Trophoblast cell (in vitro differentiated cells and primary cell): Measurements from ENCODE around the gene DNAH3.

ENCODE experiments used
- DNase-seq, 2 donors: peaks; one replicate each; pipeline ENCODE4 v3.0.0-alpha.2; 2016
- H2AFZ ChIP-seq: 2 replicates; pipeline ENCODE4 v1.6.1; 2013; ENCODE audit warnings: low read length, moderate library complexity, mild to moderate bottlenecking; ENCODE audit not compliant: insufficient read depth, poor library complexity
- H2AK5ac ChIP-seq: 2 replicates; pipeline ENCODE4 v1.6.1; 2013; ENCODE audit warnings: mild to moderate bottlenecking, low read length
- H2BK120ac ChIP-seq: 2 replicates; pipeline ENCODE4 v1.6.1; 2013; ENCODE audit warnings: low read length, mild to moderate bottlenecking, moderate library complexity; ENCODE audit not compliant: insufficient read depth, poor library complexity
- H2BK12ac ChIP-seq: 2 replicates; pipeline ENCODE4 v1.6.1; 2013; ENCODE audit warnings: mild to moderate bottlenecking, low read length, moderate library complexity
- H2BK5ac ChIP-seq: 2 replicates; pipeline ENCODE4 v1.6.1; 2013; ENCODE audit warnings: low read length, low read depth, moderate library complexity, mild to moderate bottlenecking; ENCODE audit not compliant: poor library complexity
- H3K14ac ChIP-seq: 2 replicates; pipeline ENCODE4 v1.6.1; 2013; ENCODE audit warnings: mild to moderate bottlenecking, low read length
- H3K18ac ChIP-seq: 2 replicates; pipeline ENCODE4 v1.6.1; 2013; ENCODE audit warnings: mild to moderate bottlenecking, low read length
- H3K23ac ChIP-seq: 2 replicates; pipeline ENCODE4 v1.6.1; 2013; ENCODE audit warnings: low read length
- H3K27ac ChIP-seq: 2 replicates; pipeline ENCODE4 v1.5.1; 2013; ENCODE audit warnings: low read depth, mild to moderate bottlenecking, inconsistent platforms, low read length, moderate library complexity
- H3K27me3 ChIP-seq: 2 replicates; pipeline ENCODE4 v1.6.1; 2013; ENCODE audit warnings: inconsistent platforms, mild to moderate bottlenecking, low read length, moderate library complexity; ENCODE audit not compliant: insufficient read depth
- H3K36me3 ChIP-seq, 2 experiments: 1 replicate in 1 of 2; 2 replicates in 1 of 2; pipeline ENCODE4 v1.6.1; 2013; ENCODE audit warnings: low read length in 2 of 2, mild to moderate bottlenecking in 2 of 2, moderate library complexity in 1 of 2; ENCODE audit not compliant: insufficient read depth in 2 of 2, control insufficient read depth in 1 of 2
- H3K4ac ChIP-seq: 2 replicates; pipeline ENCODE4 v1.6.1; 2013; ENCODE audit warnings: low read depth, mild to moderate bottlenecking, low read length, moderate library complexity
- H3K4me1 ChIP-seq, 2 experiments: 1 replicate in 1 of 2; 2 replicates in 1 of 2; pipeline ENCODE4 v1.6.1; 2013; ENCODE audit warnings: low read length in 2 of 2, mild to moderate bottlenecking in 2 of 2, moderate library complexity in 1 of 2; ENCODE audit not compliant: insufficient read depth in 2 of 2, control insufficient read depth in 1 of 2
- H3K4me2 ChIP-seq: 2 replicates; pipeline ENCODE4 v1.6.1; 2013; ENCODE audit warnings: inconsistent platforms, mild to moderate bottlenecking, low read length, moderate library complexity
- H3K4me3 ChIP-seq: 2 replicates; pipeline ENCODE4 v1.5.1; 2013; ENCODE audit warnings: mild to moderate bottlenecking, low read depth, low read length, inconsistent platforms
- H3K79me1 ChIP-seq: one replicate; pipeline ENCODE4 v1.6.1; 2013; ENCODE audit warnings: low read length
- H3K79me2 ChIP-seq: 2 replicates; pipeline ENCODE4 v1.6.1; 2013; ENCODE audit warnings: low read length, mild to moderate bottlenecking; ENCODE audit not compliant: control insufficient read depth, insufficient read depth, poor library complexity
- H3K9ac ChIP-seq: 2 replicates; pipeline ENCODE4 v1.6.1; 2013; ENCODE audit warnings: mild to moderate bottlenecking, low read length
- H3K9me3 ChIP-seq: 2 replicates; pipeline ENCODE4 v1.6.1; 2013; ENCODE audit warnings: low read depth, mild to moderate bottlenecking, control low read depth, inconsistent platforms, low read length; ENCODE audit not compliant: insufficient read depth
- H4K12ac ChIP-seq: 2 replicates; pipeline ENCODE4 v1.6.1; 2013; ENCODE audit warnings: low read depth, mild to moderate bottlenecking, low read length, moderate library complexity
- H4K8ac ChIP-seq: 2 replicates; pipeline ENCODE4 v1.6.1; 2013; ENCODE audit warnings: low read depth, mild to moderate bottlenecking, low read length, moderate library complexity
- H4K91ac ChIP-seq: one replicate; pipeline ENCODE4 v1.6.1; 2013; ENCODE audit warnings: low read depth, mild to moderate bottlenecking, low read length, moderate library complexity
- WGBS: extraction: QIAGEN DNeasy Blood & Tissue Kit; methylation state at CpG from one replicate; pipeline ENCODE4 v1.1.7; 2013; ENCODE audit warnings: missing lambda C conversion rate; ENCODE audit not compliant: insufficient read length, insufficient coverage; ENCODE audit errors: extremely low coverage; 5-methylcytosine and 5-hydroxymethylcytosine counted together

Gene DNAH3

DNA sequence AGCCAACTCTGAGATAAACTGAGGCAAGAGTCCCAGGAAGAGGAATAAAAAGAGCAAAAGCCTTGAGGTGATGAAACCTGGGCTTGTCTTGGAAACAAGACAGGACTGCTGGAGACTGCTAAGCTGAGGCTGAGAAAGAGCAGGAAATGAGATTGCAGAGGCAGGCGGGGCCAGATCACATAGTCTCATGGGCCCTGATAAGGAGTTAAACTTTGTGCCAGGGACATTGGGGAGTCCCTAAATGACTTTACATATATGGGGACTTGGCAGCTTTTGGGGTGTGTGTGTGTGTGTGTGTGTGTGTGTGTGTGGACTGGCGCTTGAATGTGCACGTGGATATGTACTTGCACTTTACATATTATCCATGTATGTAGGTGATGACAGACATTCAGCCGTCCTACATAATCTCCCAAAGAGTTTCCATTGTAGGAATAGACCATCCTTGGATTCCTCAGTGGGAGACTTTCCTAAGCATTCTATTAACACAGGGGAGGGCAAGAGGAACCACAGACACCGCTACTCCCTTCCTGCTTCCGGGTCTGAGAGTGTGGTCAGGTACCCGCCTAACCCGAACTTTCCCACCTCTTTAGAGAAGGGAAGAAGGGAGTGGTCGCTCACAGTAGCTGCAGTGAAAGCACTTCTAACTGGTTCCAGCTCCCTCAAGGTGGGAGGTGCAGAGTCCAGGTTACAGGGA lies 127.0 kb downstream of the DNAH3 start:
- Histone ChIP-seq H2BK120ac (no peak overlapping the region), H3K18ac (no peak overlapping the region), H3K79me2 (no peaks in the 10 kb centered on the region), H4K12ac (no peak overlapping the region), H2AK5ac (no peak overlapping the region), H4K8ac (no peak overlapping the region), H3K9ac (no peak overlapping the region), H3K4me3 (no peak overlapping the region), H3K36me3 (no peaks in the 10 kb centered on the region), H3K27ac (no peak overlapping the region), H3K79me1 (no peaks in the 10 kb centered on the region), H3K9me3 (no peaks in the 10 kb centered on the region), H3K4ac (no peak overlapping the region), H3K4me1 (no peaks in the 10 kb centered on the region), H3K23ac (no peak overlapping the region), H3K14ac (no peak overlapping the region), H3K4me2 (no peak overlapping the region), H3K27me3 (no peaks in the 10 kb centered on the region), H2BK12ac (no peak overlapping the region), H4K91ac (no peak overlapping the region), H2AFZ (no peak overlapping the region), H2BK5ac (no peak overlapping the region)
- DNase-seq: no peak
- whole genome bisulfite sequencing: no CpG with 5 or more reads among the region's 9 CpGs

DNA sequence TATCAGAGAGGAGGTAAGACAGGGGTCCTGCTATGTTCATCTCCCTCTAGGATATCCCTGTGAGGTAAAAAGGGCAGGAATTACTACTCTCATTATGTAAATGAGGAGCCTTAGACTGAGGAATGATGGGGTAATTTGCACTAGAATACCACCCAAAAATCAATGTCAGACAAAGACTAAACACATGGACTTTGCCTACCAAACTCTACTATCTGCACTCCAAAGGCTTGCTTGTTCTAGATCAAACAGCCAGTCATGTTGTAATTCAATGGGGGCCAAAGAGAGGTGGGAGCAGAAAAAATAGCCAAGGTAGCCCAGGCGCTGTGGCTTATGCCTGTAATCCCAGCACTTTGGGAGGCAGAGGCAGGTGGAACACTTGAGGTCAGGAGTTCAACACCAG lies 129.3 kb downstream of the DNAH3 start:
- H3K36me3 ChIP-seq: no peaks in the 10 kb centered on the region

DNA sequence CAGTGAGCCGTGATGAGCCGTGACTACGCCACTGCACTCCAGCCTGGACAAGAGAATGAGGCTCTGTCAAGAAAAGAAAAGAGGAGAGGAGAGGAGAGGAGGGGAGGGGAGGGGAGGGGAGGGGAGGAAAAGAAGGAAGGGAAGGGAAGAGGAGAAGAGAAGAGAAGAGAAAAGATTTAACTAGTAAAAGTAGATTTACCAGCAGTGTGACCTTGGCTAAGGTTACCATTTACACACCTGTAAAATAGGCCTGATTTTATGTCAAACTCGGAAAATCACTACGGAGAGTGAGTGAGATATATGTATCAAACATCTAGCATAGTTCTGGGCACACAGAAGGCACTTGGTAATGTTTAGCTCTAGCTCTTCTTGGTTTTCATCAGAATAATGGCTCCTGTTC lies 140.8 kb downstream of the DNAH3 start:
- Histone ChIP-seq H2BK120ac (no peak overlapping the region), H2BK5ac (no peak overlapping the region), H3K4me1 (no peaks in the 10 kb centered on the region), H3K9me3 (no peaks in the 10 kb centered on the region), H3K4me3 (no peak overlapping the region), H3K36me3 (no peaks in the 10 kb centered on the region), H4K91ac (no peak overlapping the region), H3K4me2 (no peak overlapping the region), H3K4ac (no peak overlapping the region), H4K8ac (no peak overlapping the region), H3K23ac (no peak overlapping the region), H3K18ac (no peak overlapping the region), H3K27me3 (no peaks in the 10 kb centered on the region), H3K79me1 (no peaks in the 10 kb centered on the region), H2AFZ (no peak overlapping the region), H3K79me2 (no peaks in the 10 kb centered on the region), H3K14ac (no peak overlapping the region), H2BK12ac (no peak overlapping the region), H3K27ac (no peak overlapping the region), H2AK5ac (no peak overlapping the region), H4K12ac (no peak overlapping the region), H3K9ac (no peak overlapping the region)
- no peak for DNase-seq
- WGBS: no CpG with 5 or more reads among the region's 5 CpGs

More for the DNA sequence above, 129.3 kb downstream of the DNAH3 start:
- no peak overlapping the region for H2AK5ac ChIP-seq
- H3K23ac ChIP-seq: no peak overlapping the region
- no peak overlapping the region for H4K12ac ChIP-seq
- DNase-seq: no peak
- H3K4me2 ChIP-seq: no peak overlapping the region
- H2BK5ac ChIP-seq: no peak overlapping the region
- no peak overlapping the region for H3K4ac ChIP-seq
- no peak overlapping the region for H2BK120ac ChIP-seq
- no peak overlapping the region for H2BK12ac ChIP-seq
- no peak overlapping the region for H4K91ac ChIP-seq
- no peak overlapping the region for H3K27ac ChIP-seq
- H3K9me3 ChIP-seq: no peaks in the 10 kb centered on the region
- H3K18ac ChIP-seq: no peak overlapping the region
- H3K4me3 ChIP-seq: no peak overlapping the region
- H4K8ac ChIP-seq: no peak overlapping the region
- no peak overlapping the region for H3K14ac ChIP-seq
- H3K79me1 ChIP-seq: no peaks in the 10 kb centered on the region
- WGBS: no CpG with 5 or more reads among the region's 1 CpG
- H3K27me3 ChIP-seq: no peaks in the 10 kb centered on the region
- H2AFZ ChIP-seq: no peak overlapping the region
- no peaks in the 10 kb centered on the region for H3K79me2 ChIP-seq
- H3K4me1 ChIP-seq: no peaks in the 10 kb centered on the region
- no peak overlapping the region for H3K9ac ChIP-seq

DNA sequence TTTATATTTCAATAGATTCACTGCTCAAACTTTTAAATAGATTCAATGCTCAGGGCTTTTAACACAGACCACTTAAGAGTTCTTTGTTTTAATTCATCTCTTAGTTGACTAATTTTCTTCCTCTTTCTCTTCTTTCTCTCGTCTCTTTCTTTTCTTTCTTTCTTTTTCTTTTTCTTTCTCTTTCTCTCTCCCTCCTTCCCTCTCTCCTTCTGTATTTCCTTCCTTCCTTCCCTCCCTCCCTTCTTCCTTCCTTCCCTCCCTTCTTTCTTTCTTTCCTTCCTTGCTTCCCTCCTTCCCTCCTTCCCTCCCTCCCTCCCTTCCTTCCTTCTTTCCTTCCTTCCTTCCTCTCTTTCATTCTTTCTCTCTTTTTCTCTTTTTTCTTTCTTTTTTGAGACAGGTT lies 145.6 kb downstream of the DNAH3 start:
- Histone ChIP-seq H3K4ac (no peak overlapping the region), H2BK12ac (no peak overlapping the region), H3K14ac (no peak overlapping the region), H3K36me3 (no peaks in the 10 kb centered on the region), H3K27ac (no peak overlapping the region), H3K9me3 (no peaks in the 10 kb centered on the region), H2BK5ac (no peak overlapping the region), H3K79me1 (no peaks in the 10 kb centered on the region), H4K91ac (no peak overlapping the region), H4K12ac (no peak overlapping the region), H3K4me3 (no peak overlapping the region), H3K4me2 (no peak overlapping the region), H3K23ac (no peak overlapping the region), H3K4me1 (no peaks in the 10 kb centered on the region), H2AFZ (no peak overlapping the region), H2AK5ac (no peak overlapping the region), H3K79me2 (no peaks in the 10 kb centered on the region), H4K8ac (no peak overlapping the region), H2BK120ac (no peak overlapping the region), H3K18ac (no peak overlapping the region), H3K27me3 (no peaks in the 10 kb centered on the region), H3K9ac (no peak overlapping the region)
- DNase-seq: no peak
- WGBS: no CpG with 5 or more reads among the region's 1 CpG
